ENCODE results near the gene VEGFC.

DNA sequence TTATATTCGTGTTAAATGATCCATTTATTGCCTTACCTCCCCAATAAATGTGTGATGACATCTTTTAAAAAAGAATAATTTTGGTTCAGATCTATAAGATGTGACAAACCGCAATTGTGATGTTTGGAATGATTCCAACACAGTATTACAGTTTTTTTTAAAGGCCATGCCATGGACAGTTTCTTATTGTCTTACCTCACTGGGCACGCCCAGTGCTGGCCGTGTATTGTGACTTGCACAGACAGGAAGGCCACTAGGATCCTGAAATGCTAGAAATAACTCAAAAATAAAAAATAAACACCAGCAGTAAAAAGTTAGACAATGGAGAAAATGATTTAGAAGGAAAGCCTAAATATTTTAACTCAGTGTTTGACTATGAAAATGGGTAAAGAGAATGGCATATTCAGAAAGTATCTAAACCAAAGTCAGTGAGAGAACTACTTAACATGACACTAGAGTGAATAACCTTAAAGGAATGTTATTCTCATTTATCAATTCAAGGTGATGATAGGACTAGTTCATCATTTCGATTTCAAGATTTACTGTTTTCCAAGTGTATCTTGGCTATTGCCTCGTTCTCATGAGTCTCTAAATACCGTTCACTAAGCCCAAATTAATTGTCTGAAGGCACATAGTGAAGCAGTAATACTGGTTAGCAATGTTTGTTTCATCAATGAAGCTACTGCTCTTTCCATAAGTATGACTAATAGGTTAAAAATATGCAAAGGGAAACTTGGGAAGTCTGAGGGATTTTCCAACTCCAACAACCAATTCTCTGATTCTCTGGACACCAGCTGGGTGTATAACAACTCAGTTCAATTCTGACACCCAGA is 46.1 kb upstream of the VEGFC start:
- TF ChIP-seq TAF1 (IDR thresholded peaks at IDR 0.05; ENCODE audit: low read depth, low read length) (no peak), POLR2AphosphoS5 (IDR thresholded peaks at IDR 0.05; ENCODE audit: low read depth, low read length) (no peak), POLR2A (IDR thresholded peaks at IDR 0.05; ENCODE audit: low read depth, low read length) (no peak), PAX5 (IDR thresholded peaks at IDR 0.05; ENCODE audit: insufficient read depth, low read length, severe bottlenecking) (no peak), SPI1 (IDR thresholded peaks at IDR 0.05; ENCODE audit: low read depth, low read length) (no peak), POU2F2 (IDR thresholded peaks at IDR 0.05; ENCODE audit: low read depth, low read length) (no peak)

Data from GM12891 (cell line).